ENCODE results near the gene CDKN2AIP.

CDKN2AIP gene

GRCh38 chr4:183398298-183399125 is 45.9 kb upstream of the CDKN2AIP start:
- Histone ChIP-seq H3K4me3 (peak overlapping the region; percentile 50 to 58), H3K27me3 (peaks cover 0 to 5% of the 10 kb centered on the region in 2 donors), H3K36me3 (no peaks in the 10 kb centered on the region), H3K4me1 (peaks cover 0 to 13% (median 9%) of the 10 kb centered on the region in 4 donors), H3K27ac (peak overlapping the region; percentile 23 to 40), H3K9me3 (no peaks in the 10 kb centered on the region)
- TF ChIP-seq CTCF (IDR thresholded peaks at IDR 0.05), result peak; percentile 27 to 46
- DNase-seq, result peak; percentile 58 to 79
- intact Hi-C loops (cut with DNase I; ENCODE audit: low total_unique reads), result no loop called here

GRCh38 chr4:183399126-183399522 is 45.3 kb upstream of the CDKN2AIP start:
- no peaks in the 10 kb centered on the region for H3K9me3 ChIP-seq
- H3K4me3 ChIP-seq, result peak overlapping the region; percentile 50 to 58
- peaks cover 0 to 13% (median 9%) of the 10 kb centered on the region in 4 donors for H3K4me1 ChIP-seq
- TF ChIP-seq CTCF (IDR thresholded peaks at IDR 0.05), result no peak
- H3K27me3 ChIP-seq, result peaks cover 0 to under 1% of the 10 kb centered on the region in 2 donors
- no peak overlapping the region for H3K27ac ChIP-seq
- DNase-seq, result no peak
- intact Hi-C loops (cut with DNase I; ENCODE audit: low total_unique reads), result no loop called here
- H3K36me3 ChIP-seq, result no peaks in the 10 kb centered on the region

GRCh38 chr4:183399616-183400015 is 44.8 kb upstream of the CDKN2AIP start:
- intact Hi-C loops (cut with DNase I; ENCODE audit: low total_unique reads), result no loop called here

DNA sequence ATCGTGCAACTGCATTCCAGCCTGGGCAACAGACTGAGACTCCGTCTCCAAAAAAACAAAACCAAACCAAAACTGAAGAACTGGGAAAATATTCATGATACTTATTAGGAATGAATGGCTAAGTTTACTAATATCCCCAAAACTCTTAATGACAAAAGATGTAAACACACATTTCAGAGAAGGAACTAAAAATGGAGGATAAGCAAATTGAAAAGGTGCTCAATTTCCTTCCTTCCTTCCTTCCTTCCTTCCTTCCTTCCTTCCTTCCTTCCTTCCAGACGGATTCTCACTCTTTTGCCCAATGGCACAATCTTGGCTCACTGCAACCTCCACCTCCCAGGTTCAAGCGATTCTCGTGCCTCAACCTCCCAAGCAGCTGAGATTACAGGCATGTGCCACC is 44.4 kb upstream of the CDKN2AIP start:
- TF ChIP-seq CTCF (IDR thresholded peaks at IDR 0.05), result no peak
- H3K4me3 ChIP-seq, result no peak overlapping the region
- H3K27me3 ChIP-seq, result no peaks in the 10 kb centered on the region
- H3K36me3 ChIP-seq, result no peaks in the 10 kb centered on the region
- no peak for DNase-seq
- no peak overlapping the region for H3K27ac ChIP-seq
- intact Hi-C loops (cut with DNase I; ENCODE audit: low total_unique reads), result no loop called here
- H3K4me1 ChIP-seq, result peaks cover 0 to 13% (median 9%) of the 10 kb centered on the region in 4 donors
- H3K9me3 ChIP-seq, result no peaks in the 10 kb centered on the region

More at GRCh38 chr4:183399616-183400015, 44.8 kb upstream of the CDKN2AIP start:
- Histone ChIP-seq H3K27ac (no peak overlapping the region), H3K36me3 (no peaks in the 10 kb centered on the region), H3K4me3 (no peak overlapping the region), H3K4me1 (peaks cover 0 to 13% (median 9%) of the 10 kb centered on the region in 4 donors), H3K9me3 (no peaks in the 10 kb centered on the region), H3K27me3 (no peaks in the 10 kb centered on the region)
- DNase-seq, result no peak
- TF ChIP-seq CTCF (IDR thresholded peaks at IDR 0.05), result no peak

DNA sequence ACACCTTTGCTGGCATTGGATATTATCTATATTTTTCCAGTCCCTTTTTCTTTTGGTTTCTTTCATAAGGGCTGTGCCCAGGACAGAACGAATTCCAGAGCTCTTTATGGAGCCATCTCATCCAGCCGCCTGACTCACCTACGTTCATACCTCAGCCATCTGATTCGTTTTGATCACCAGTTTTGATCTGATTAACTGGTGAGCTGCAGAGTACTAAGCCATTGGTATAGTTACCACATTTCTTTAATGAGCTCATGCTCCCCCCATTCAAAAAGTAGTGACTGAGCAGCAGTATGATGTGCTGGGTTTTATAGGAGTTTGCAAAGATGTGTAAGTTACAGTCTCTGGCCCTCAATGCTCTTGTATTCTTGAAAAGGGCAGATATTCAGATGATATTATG is 43.0 kb upstream of the CDKN2AIP start:
- intact Hi-C loops (cut with DNase I; ENCODE audit: low total_unique reads), result no loop called here
- no peak for DNase-seq
- H3K9me3 ChIP-seq, result no peaks in the 10 kb centered on the region
- TF ChIP-seq CTCF (IDR thresholded peaks at IDR 0.05), result no peak
- H3K27ac ChIP-seq, result no peak overlapping the region
- H3K4me3 ChIP-seq, result no peak overlapping the region
- no peaks in the 10 kb centered on the region for H3K36me3 ChIP-seq
- H3K4me1 ChIP-seq, result peaks cover 0 to 13% (median 9%) of the 10 kb centered on the region in 4 donors
- no peaks in the 10 kb centered on the region for H3K27me3 ChIP-seq
